Measurements from ENCODE around the gene SLCO2A1. TPM values are rescaled to one million over a fixed set of nuclear protein-coding genes. Genes with fewer than 3 reads are reported as not detected.

SLCO2A1 gene
- total and polyA plus RNA-seq, 3 donors from 2014 or later: 2.2 to 5.3 (median 2.5) TPM

- Histone ChIP-seq H3K4me3 (no peak overlapping the region), H3K4me1 (no peaks in the 10 kb centered on the region), H3K27ac (no peak overlapping the region), H3K9me3 (no peaks in the 10 kb centered on the region), H3K27me3 (no peaks in the 10 kb centered on the region), H3K36me3 (ENCODE audit: low read depth, missing control alignments) (no peaks in the 10 kb centered on the region)
- intact Hi-C loops (cut with DNase I; ENCODE audit: low total_unique reads): no loop called here
- TF ChIP-seq CTCF (IDR thresholded peaks at IDR 0.05) (no peak), POLR2A (IDR thresholded peaks at IDR 0.05) (no peak)
- WGBS, 2 donors: 36 to 50% methylated on average over 2 of the region's 2 CpGs
- no peak for DNase-seq
Measured at GRCh38 chr3:134008630-134009156, 21.0 kb downstream of the SLCO2A1 start.

- intact Hi-C loops (cut with DNase I; ENCODE audit: low total_unique reads): no loop called here
- WGBS, 2 donors: 56 to 57% methylated on average over 3 of the region's 3 CpGs
- TF ChIP-seq POLR2A (IDR thresholded peaks at IDR 0.05): no peak
- TF ChIP-seq CTCF (IDR thresholded peaks at IDR 0.05): no peak
- H3K27me3 ChIP-seq: no peaks in the 10 kb centered on the region
- DNase-seq: no peak
- no peaks in the 10 kb centered on the region for H3K9me3 ChIP-seq
- no peak overlapping the region for H3K27ac ChIP-seq
- no peaks in the 10 kb centered on the region for H3K36me3 ChIP-seq (ENCODE audit: low read depth, missing control alignments)
- no peak overlapping the region for H3K4me3 ChIP-seq
- no peaks in the 10 kb centered on the region for H3K4me1 ChIP-seq
Measured at GRCh38 chr3:134007819-134008218, 21.9 kb downstream of the SLCO2A1 start.

- H3K4me1 ChIP-seq: no peaks in the 10 kb centered on the region
- no peak for TF ChIP-seq CTCF (IDR thresholded peaks at IDR 0.05)
- no peak for TF ChIP-seq POLR2A (IDR thresholded peaks at IDR 0.05)
- H3K27me3 ChIP-seq: no peaks in the 10 kb centered on the region
- no peaks in the 10 kb centered on the region for H3K9me3 ChIP-seq
- WGBS, 2 donors: 87 to 91% methylated on average over 4 of the region's 4 CpGs
- intact Hi-C loops (cut with DNase I; ENCODE audit: low total_unique reads): no loop called here
- H3K4me3 ChIP-seq: no peak overlapping the region
- H3K36me3 ChIP-seq (ENCODE audit: low read depth, missing control alignments): no peaks in the 10 kb centered on the region
- no peak for DNase-seq
- no peak overlapping the region for H3K27ac ChIP-seq
Measured at GRCh38 chr3:134004841-134005240, 24.9 kb downstream of the SLCO2A1 start.

- WGBS, 2 donors: 90 to 94% methylated on average over 2 to 5 of the region's 5 CpGs
- H3K4me3 ChIP-seq: no peak overlapping the region
- no peaks in the 10 kb centered on the region for H3K27me3 ChIP-seq
- no peaks in the 10 kb centered on the region for H3K36me3 ChIP-seq (ENCODE audit: low read depth, missing control alignments)
- no peak for DNase-seq
- H3K27ac ChIP-seq: no peak overlapping the region
- H3K4me1 ChIP-seq: no peaks in the 10 kb centered on the region
- intact Hi-C loops (cut with DNase I; ENCODE audit: low total_unique reads): no loop called here
- TF ChIP-seq CTCF (IDR thresholded peaks at IDR 0.05) (no peak), POLR2A (IDR thresholded peaks at IDR 0.05) (no peak)
- no peaks in the 10 kb centered on the region for H3K9me3 ChIP-seq
Measured at GRCh38 chr3:134003066-134003465, 26.7 kb downstream of the SLCO2A1 start.

GRCh38 chr3:134002306-134002705, 27.4 kb downstream of the SLCO2A1 start:
- WGBS, 2 donors: 56 to 90% methylated on average over 1 of the region's 1 CpG
- intact Hi-C loops (cut with DNase I; ENCODE audit: low total_unique reads): no loop called here
- Histone ChIP-seq H3K27me3 (no peaks in the 10 kb centered on the region), H3K36me3 (ENCODE audit: low read depth, missing control alignments) (no peaks in the 10 kb centered on the region), H3K27ac (no peak overlapping the region), H3K4me1 (no peaks in the 10 kb centered on the region), H3K9me3 (no peaks in the 10 kb centered on the region), H3K4me3 (no peak overlapping the region)
- no peak for TF ChIP-seq CTCF (IDR thresholded peaks at IDR 0.05)
- no peak for TF ChIP-seq POLR2A (IDR thresholded peaks at IDR 0.05)
- no peak for DNase-seq

All from testis (tissue), 3 donors.